Measurements from ENCODE around the gene GATD1. TPM values are rescaled to one million over a fixed set of nuclear protein-coding genes. Genes with fewer than 3 reads are reported as not detected.

Gene GATD1
- total RNA-seq, 1 experiment from 2014 or later, result 88.7 TPM

DNA sequence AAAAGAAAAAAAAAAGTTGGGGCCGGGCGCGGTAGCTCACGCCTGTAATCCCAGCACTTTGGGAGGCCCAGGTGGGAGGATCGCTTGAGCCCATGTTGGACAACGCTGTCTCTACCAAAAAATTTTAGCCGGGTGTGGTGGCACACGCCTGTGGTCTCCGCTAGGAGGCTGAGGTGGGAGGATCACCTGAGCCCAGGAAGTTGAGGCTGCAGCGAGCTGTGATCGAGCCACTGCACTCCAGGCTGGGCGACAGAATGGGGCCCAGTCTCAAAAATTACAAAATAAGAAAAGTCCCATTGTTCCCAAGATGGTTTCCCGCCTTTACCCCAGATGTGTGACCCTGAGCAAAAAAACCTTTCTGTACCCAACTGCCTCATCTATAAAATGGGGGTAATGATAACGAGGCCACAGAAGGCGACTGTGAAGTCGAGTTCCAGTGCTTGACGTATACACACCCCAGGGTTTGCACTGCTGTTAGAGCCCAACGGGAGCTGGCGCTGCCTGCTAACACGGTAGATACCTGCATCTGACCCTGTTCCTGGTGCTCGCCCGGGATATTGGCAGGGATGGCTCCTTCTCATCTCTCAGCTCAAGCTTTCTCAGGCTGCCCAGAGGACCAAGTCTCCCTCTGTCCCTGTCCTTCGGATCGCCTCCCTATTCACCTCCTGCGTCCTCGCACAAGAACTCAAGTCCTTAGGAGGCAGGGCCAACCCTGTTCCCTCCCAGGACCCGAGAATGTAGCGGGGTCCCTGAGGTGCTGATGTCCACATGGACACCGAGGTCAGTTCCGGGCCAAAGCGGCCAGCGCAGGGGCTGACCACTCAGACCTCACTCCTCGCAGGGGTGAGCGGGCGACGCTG, 31.4 kb upstream of the GATD1 start:
- TSS peak; percentile 80 for BruUV-seq (replicated peaks)
- no peak overlapping the region for H2AFZ ChIP-seq (ENCODE audit: low read depth, low read length, poor library complexity, severe bottlenecking)

More for the DNA sequence above, 31.4 kb upstream of the GATD1 start:
- ATAC-seq (peak; percentile 24), DNase-seq (ENCODE audit: low read depth, low spot score) (no peak)
- POLR2A ChIA-PET, result interaction anchor here (1.0 to 4.4 kb wide), 7 partner anchors 10 to 34 kb away, joined by 3 to 45 read pairs (median 6); partner anchors contain the start of genes CRACR2B, PNPLA2 and TSPAN4
- H3K79me2 ChIP-seq (ENCODE audit: insufficient read depth, low read length), result peaks cover 63% of the 10 kb centered on the region
- TF ChIP-seq CEBPB (IDR thresholded peaks at IDR 0.05; ENCODE audit: low read depth), result no peak
- TF ChIP-seq EZH2 (IDR thresholded peaks at IDR 0.05), result no peak
- TF ChIP-seq, protein P1, sequence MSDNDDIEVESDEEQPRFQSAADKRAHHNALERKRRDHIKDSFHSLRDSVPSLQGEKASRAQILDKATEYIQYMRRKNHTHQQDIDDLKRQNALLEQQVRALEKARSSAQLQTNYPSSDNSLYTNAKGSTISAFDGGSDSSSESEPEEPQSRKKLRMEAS (IDR thresholded peaks at IDR 0.05), result no peak
- TF ChIP-seq SP1 (IDR thresholded peaks at IDR 0.05; ENCODE audit: low read depth), result no peak
- TF ChIP-seq ELF1 (IDR thresholded peaks at IDR 0.05; ENCODE audit: borderline replicate concordance, low read depth), result no peak
- TF ChIP-seq TCF7L2 (IDR thresholded peaks at IDR 0.05; ENCODE audit: borderline replicate concordance, extremely low read depth, insufficient read depth, insufficient read length), result no peak
- TF ChIP-seq CBX3 (IDR thresholded peaks at IDR 0.05; ENCODE audit: low read depth), result no peak
- TF ChIP-seq, protein P2, sequence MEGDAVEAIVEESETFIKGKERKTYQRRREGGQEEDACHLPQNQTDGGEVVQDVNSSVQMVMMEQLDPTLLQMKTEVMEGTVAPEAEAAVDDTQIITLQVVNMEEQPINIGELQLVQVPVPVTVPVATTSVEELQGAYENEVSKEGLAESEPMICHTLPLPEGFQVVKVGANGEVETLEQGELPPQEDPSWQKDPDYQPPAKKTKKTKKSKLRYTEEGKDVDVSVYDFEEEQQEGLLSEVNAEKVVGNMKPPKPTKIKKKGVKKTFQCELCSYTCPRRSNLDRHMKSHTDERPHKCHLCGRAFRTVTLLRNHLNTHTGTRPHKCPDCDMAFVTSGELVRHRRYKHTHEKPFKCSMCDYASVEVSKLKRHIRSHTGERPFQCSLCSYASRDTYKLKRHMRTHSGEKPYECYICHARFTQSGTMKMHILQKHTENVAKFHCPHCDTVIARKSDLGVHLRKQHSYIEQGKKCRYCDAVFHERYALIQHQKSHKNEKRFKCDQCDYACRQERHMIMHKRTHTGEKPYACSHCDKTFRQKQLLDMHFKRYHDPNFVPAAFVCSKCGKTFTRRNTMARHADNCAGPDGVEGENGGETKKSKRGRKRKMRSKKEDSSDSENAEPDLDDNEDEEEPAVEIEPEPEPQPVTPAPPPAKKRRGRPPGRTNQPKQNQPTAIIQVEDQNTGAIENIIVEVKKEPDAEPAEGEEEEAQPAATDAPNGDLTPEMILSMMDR (IDR thresholded peaks at IDR 0.05 in 2 of 3, conservative IDR thresholded peaks at IDR 0.05 in 1 of 3; ENCODE audit: borderline replicate concordance in 1 of 3, insufficient read depth in 1 of 3, low read depth in 2 of 3, low read length in 2 of 3), result peak in 2 of 3 experiments; percentile 36 to 47; a peak in 4 of 6 replicates
- TF ChIP-seq ZNF274 (IDR thresholded peaks at IDR 0.05; ENCODE audit: low read depth, low read length), result no peak
- TF ChIP-seq ZFX (IDR thresholded peaks at IDR 0.05), result no peak
- TF ChIP-seq SIN3A (IDR thresholded peaks at IDR 0.05; ENCODE audit: low read depth), result no peak
- peak; percentile 19 for TF ChIP-seq YY1 (IDR thresholded peaks at IDR 0.05; ENCODE audit: extremely low read depth, insufficient replicate concordance, low read depth, low read length)
- no peaks in the 10 kb centered on the region for H3K9me3 ChIP-seq (ENCODE audit: control insufficient read depth in 1 of 2, insufficient read depth in 1 of 2, low read depth in 1 of 2, low read length in 2 of 2)
- RAD21 ChIA-PET (ENCODE audit: low non-redundant PET in 1 of 2, low total read pairs in 2 of 2, uncharacterized antibody in 2 of 2, unreplicated experiment in 2 of 2), result no interaction called here
- H3K4me2 ChIP-seq (ENCODE audit: low read length), result peak overlapping the region; percentile 88
- intact Hi-C loops (cut with micrococcal nuclease), result loop anchor here (1.0 to 5.0 kb wide), 2 partner anchors 12 to 34 kb away; partner anchors contain the start of genes POLR2L and TSPAN4
- CTCF ChIA-PET, result interaction anchor here (0.8 to 1.5 kb wide), 4 partner anchors 8 to 33 kb away, joined by 3 to 7 read pairs (median 3); partner anchors contain the start of gene PNPLA2
- no peaks in the 10 kb centered on the region for H3K27me3 ChIP-seq (ENCODE audit: insufficient read depth, low read length)
- H4K20me1 ChIP-seq (ENCODE audit: insufficient read depth), result peaks cover 17% of the 10 kb centered on the region; the same call in 1 of the 2 replicates
- H3K36me3 ChIP-seq (ENCODE audit: control insufficient read depth in 1 of 2, insufficient read depth in 2 of 2, low read length in 2 of 2), result peaks cover 21 to 38% of the 10 kb centered on the region in 2 experiments
- H3K9me2 ChIP-seq (ENCODE audit: insufficient read depth), result no peaks in the 10 kb centered on the region
- peak overlapping the region; percentile 93 for H3K27ac ChIP-seq (ENCODE audit: low read depth, low read length)
- peaks cover 27 to 58% of the 10 kb centered on the region in 2 experiments for H3K4me1 ChIP-seq (ENCODE audit: control insufficient read depth in 1 of 2, insufficient read depth in 2 of 2, low read length in 2 of 2)
- H3K9ac ChIP-seq (ENCODE audit: low read length), result peak overlapping the region; percentile 100
- peak overlapping the region; percentile 82 to 97 for H3K4me3 ChIP-seq (replicated peaks in 1 of 2; ENCODE audit: low read depth in 1 of 2, low read length in 2 of 2)
